Measurements from ENCODE around the gene FGF2.

DNA sequence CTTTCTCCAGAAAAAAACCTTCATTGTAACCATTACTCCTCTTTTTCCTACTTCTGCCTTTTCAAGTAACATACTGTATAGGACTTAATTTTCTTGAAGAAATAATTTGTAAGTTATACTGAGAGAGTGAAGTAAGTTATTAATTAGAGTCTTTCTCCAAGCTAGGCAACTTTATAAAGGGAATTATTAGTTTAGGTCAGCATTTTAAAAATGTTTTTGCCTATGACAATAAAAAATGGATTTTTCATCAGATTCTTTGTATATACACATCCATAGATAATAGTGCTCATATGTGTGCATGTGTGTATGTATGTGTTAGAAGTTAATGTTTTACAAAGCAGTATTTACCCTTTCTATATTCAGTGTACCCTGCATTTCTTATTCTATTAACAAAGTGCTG is 106.1 kb downstream of the FGF2 start:
- TF ChIP-seq, protein P1, sequence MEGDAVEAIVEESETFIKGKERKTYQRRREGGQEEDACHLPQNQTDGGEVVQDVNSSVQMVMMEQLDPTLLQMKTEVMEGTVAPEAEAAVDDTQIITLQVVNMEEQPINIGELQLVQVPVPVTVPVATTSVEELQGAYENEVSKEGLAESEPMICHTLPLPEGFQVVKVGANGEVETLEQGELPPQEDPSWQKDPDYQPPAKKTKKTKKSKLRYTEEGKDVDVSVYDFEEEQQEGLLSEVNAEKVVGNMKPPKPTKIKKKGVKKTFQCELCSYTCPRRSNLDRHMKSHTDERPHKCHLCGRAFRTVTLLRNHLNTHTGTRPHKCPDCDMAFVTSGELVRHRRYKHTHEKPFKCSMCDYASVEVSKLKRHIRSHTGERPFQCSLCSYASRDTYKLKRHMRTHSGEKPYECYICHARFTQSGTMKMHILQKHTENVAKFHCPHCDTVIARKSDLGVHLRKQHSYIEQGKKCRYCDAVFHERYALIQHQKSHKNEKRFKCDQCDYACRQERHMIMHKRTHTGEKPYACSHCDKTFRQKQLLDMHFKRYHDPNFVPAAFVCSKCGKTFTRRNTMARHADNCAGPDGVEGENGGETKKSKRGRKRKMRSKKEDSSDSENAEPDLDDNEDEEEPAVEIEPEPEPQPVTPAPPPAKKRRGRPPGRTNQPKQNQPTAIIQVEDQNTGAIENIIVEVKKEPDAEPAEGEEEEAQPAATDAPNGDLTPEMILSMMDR (IDR thresholded peaks at IDR 0.05) = no peak
- TF ChIP-seq EZH2 (IDR thresholded peaks at IDR 0.05; ENCODE audit: borderline replicate concordance, insufficient read depth, low read depth, low read length, poor library complexity, severe bottlenecking) = no peak
